Prostate gland (tissue), 2 donors: ENCODE results near the gene ARHGEF26.

Source experiments
- CTCF ChIP-seq, 4 experiments: fragments of 200-600 bp in 2 of 4; fragments of 450-650 bp in 2 of 4; sonication (generic) in 2 of 4; IDR thresholded peaks; 1 replicate in 3 of 4; 2 replicates in 1 of 4; pipeline ENCODE4 v1.5.1; 2016 to 2019; ENCODE audit warnings: antibody characterized with exemption in 4 of 4, mild to moderate bottlenecking in 2 of 4, moderate library complexity in 2 of 4
- POLR2A ChIP-seq: fragments of 450-650 bp; IDR thresholded peaks from one replicate; pipeline ENCODE4 v1.6.1; 2016; ENCODE audit warnings: antibody characterized with exemption, mild to moderate bottlenecking
- POLR2AphosphoS5 ChIP-seq: sonication (generic); formaldehyde crosslinking; IDR thresholded peaks from one replicate; pipeline ENCODE4 v1.6.1; 2017; ENCODE audit warnings: antibody characterized with exemption

- TF ChIP-seq CTCF (IDR thresholded peaks at IDR 0.05): no peak
- no peak for TF ChIP-seq POLR2A
- TF ChIP-seq POLR2AphosphoS5: no peak
Observed at GRCh38 chr3:154228561-154229216, 107.5 kb downstream of the ARHGEF26 start.
